ENCODE results near the gene SLC38A3.

The SLC38A3 gene

DNA sequence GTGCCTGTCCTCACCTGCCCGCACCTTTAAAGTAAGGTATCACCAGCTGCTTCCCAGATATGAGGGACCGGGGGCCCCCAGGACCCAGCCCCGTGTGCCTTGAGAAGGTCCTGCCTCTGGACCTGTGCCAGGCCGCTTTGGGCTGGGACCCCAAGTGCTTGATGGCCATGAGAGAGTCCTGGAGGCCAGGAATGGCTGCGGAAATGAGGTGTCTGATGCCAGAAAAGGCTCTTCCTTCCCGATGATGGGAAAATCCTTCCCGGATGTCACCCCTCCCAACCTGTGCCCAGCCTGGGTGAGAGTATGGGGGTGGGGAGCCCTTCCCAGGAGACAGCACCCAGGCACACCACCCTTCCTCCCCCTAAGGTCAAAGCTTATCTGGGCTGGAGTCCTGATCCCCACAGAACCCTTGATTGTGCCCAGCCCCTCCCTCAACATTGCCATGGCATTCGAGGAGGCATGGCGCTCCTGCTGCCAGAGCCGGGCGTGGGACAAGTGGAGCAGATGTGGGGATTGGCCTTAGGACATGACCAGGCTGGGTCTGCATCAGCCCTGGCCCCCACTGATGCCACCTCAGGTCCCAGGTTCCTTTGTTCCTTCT, 35.7 kb upstream of the SLC38A3 start:
- DNase-seq = no peak

DNA sequence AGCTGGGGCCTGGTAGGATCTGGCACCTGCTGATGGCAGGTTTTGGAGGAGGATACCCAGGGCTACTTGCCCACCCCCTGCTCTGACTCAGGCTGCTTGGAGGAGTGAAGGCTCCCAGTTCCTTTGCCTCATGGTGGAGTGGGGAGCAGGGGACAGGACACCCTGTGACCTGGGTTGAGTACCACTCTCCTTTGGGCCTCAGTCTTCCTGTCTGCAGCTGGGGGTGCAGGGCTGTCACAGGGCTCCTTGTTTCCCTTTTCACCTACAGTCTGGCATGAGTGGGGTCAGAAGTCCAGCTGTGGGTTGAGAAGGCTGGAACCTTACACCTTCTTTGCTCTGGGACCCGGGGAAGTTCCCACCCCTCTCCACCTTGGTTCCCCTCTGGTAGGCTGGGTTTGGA, 35.2 kb upstream of the SLC38A3 start:
- DNase-seq = no peak

GRCh38 chr3:50170689-50171088, 34.4 kb upstream of the SLC38A3 start:
- DNase-seq = no peak

DNA sequence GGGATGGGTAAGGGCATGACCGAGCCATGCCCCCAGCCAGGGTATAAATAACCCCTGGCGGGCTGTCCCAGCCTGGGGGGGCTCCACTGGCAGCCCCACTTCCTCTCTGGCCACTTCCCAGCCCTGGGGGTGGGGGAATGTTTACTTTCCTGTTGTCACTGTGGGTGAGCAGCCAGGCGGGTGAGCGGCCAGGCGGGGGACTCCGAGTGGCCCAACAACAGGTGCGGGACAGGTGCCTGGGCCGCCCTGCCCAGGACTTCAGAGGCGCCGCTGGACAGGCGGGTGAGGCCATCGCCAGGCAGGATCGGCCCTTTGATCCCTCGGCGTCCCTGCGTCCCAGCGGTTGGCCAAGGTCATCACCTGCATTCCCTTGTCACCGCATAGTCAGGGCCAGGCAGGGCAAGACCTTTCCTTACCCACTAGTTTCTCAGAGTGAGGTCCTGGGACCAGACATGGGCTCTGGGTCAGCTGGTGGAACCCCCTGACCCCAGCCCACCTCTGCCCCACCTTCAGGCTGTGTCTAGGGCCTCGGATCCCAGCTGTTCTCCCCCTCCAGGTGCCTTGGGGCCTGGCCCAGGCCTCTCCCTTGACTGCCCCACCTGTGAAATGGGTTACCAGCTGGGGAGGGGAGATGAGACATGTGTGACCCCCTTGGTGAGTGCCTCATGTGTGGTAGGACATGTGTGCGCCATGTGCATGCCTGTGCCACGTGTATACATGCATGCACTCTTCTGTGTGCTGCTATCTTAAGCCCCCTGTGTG, 33.4 kb upstream of the SLC38A3 start:
- no peak for DNase-seq

- no peak for DNase-seq
These were observed 32.3 kb upstream of the SLC38A3 start for GRCh38 chr3:50172626-50173220.

DNA sequence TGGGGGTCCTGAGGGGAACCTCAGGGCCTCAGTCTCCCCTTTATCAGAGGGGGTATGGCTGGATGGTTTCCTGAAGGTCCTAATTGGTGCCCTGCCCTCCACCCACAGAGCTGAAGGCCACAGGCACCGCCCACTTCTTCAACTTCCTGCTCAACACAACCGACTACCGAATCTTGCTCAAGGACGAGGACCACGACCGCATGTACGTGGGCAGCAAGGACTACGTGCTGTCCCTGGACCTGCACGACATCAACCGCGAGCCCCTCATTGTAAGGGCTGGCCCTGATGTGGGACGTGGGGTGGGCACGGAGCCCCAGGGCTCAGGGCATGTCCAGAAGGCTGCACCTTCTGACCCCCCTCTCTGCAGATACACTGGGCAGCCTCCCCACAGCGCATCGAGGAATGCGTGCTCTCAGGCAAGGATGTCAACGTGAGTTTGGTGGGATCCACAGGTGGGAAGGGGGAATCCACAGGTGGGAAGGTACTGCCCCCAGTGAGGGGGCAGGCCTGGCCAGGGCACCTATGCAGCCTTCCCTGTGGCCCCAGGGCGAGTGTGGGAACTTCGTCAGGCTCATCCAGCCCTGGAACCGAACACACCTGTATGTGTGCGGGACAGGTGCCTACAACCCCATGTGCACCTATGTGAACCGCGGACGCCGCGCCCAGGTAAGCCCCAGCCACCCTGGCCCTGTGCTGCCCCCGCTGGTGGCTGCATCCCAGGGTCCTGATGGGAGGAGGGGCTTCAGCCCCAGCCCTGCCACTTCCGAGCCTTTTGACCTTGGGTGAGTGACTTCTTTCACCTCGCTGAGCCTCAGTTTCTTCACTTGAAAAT, 31.2 kb upstream of the SLC38A3 start:
- no peak for DNase-seq

- no peak for DNase-seq
These were observed 30.6 kb upstream of the SLC38A3 start for GRCh38 chr3:50174517-50174895.

- no peak for DNase-seq
These were observed 30.0 kb upstream of the SLC38A3 start for GRCh38 chr3:50174947-50175524.

DNA sequence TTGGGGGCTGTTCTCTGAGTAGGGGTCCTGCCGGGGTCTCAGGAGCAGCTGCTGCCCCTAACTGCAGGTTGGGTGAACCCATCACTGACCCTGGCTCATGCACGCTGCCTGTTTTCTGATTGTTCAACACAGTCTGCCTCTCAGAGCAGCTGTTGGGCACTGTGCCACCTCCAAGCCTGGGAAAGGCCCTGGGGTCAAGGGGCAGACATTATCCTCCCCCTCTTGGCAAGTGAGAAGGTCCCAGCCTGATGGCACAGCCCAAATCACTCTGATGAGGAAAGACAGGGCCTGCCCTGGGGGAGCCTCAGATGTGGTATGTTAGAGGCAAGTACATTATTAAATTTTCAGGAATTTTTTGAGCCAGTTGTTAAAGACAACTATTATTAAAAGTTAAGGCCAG, 27.7 kb upstream of the SLC38A3 start:
- no peak for DNase-seq

- no peak for DNase-seq
These were observed 25.4 kb upstream of the SLC38A3 start for GRCh38 chr3:50179710-50180109.

DNA sequence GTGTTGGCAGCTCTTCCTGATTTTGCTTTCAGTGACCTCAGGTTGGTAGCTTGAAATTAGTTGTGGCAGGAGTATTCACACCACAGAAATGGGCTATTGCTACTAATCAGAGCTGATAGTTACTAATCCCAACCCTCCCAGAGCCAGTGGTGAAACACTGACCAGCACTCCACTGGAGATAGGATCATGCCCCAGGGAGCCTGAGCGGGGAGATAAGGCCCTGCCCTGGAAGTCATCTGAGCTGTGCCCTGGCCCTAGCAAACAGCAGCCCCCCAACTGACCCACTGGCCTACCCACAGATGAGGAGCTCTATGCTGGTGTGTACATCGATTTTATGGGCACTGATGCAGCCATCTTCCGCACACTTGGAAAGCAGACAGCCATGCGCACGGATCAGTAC, 23.1 kb upstream of the SLC38A3 start:
- no peak for DNase-seq

GRCh38 chr3:50182533-50183099, 22.5 kb upstream of the SLC38A3 start:
- no peak for DNase-seq

GRCh38 chr3:50183755-50184154, 21.3 kb upstream of the SLC38A3 start:
- DNase-seq = no peak

DNA sequence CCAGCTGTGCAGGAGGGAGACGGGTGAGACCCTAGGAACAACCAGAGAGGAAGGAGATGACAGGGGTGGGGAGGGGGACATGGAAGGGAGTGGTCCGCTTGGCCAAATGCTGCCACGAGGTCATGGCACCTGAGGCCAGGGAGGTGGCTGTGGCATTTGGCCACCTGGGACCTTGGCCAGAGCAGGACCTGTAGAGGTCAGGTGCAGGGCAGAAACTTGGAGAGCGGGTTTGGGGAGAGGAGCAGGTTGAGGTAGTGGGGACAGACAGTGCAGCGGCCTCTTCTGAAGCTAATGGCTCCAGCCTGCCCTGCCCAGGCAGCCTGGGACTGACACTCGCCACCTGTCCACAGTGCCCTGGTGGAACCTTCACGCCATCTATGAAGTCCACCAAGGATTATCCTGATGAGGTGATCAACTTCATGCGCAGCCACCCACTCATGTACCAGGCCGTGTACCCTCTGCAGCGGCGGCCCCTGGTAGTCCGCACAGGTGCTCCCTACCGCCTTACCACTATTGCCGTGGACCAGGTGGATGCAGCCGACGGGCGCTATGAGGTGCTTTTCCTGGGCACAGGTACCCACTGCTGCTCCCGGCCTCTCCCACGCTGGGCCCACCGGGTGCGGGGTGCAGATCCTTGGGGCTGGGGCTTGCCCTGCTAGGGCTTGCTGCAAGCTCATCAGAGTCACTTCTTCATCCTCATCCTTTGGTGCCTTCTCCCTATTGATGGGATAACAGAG, 20.7 kb upstream of the SLC38A3 start:
- DNase-seq = no peak

DNA sequence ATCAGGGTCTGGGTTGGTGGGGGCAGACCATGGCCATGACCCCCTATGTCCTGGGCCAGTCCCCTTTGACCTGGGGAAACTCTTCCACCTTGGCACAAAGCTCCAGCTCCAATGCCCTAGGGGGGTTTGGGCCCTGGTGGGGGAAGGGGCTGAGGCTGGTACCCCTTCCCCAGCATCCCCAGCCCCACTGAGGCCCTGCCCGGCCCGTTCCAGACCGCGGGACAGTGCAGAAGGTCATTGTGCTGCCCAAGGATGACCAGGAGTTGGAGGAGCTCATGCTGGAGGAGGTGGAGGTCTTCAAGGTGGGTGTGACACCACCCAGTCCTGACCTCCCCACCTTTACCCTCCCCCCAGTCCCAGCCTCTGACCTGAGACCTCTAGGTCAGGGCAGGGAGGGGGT, 19.8 kb upstream of the SLC38A3 start:
- no peak for DNase-seq

GRCh38 chr3:50186096-50186495, 19.0 kb upstream of the SLC38A3 start:
- no peak for DNase-seq

DNA sequence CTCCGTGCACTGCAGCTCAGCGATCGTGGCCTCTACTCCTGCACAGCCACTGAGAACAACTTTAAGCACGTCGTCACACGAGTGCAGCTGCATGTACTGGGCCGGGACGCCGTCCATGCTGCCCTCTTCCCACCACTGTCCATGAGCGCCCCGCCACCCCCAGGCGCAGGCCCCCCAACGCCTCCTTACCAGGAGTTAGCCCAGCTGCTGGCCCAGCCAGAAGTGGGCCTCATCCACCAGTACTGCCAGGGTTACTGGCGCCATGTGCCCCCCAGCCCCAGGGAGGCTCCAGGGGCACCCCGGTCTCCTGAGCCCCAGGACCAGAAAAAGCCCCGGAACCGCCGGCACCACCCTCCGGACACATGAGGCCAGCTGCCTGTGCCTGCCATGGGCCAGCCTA, 17.3 kb upstream of the SLC38A3 start:
- DNase-seq = no peak

DNA sequence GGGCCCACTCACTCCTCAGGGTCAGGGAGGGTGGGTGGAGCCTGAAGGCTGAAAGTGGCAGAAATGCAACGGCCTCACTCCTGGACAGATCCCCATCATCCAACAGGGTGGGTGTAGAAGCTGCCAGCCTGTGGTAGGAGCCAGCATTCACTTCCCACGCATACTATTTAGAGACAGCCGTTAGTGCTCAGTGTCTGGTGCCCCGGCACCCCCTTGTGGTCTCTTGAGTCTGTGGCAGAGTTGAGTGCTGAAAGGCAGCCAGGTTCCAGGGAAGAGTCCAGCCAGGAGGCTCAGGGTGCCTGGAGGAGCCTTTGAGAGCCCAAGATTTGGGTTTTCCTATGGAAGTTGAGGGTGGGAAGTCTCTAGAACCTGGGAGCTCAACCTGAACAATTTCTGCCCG, 15.8 kb upstream of the SLC38A3 start:
- peak; percentile 86 for DNase-seq

DNA sequence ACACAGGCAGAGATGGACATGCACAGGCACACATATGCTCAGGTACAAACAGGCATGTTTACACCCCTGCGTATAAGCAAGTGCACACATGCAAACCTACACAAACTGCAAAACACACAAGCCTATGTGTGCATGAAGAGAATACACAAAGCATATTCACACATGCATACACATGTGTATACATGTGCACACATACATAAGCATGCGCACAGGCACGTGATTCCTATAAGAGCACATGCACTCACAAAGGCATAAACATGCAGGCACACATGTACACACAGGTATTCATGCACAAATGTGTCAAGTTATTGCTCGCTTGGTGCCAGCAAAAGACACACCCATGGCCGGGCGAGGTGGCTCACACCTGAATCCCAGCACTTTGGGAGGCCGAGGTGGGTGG, 15.1 kb upstream of the SLC38A3 start:
- no peak for DNase-seq

GRCh38 chr3:50190936-50191660, 14.0 kb upstream of the SLC38A3 start, which contains the start of gene GNAT1:
TSS of gene GNAT1 (plus strand) at chr3:50191610. CDS start at chr3:50191726, 116 bp downstream.
- no peak for DNase-seq

- DNase-seq = no peak
These were observed 12.9 kb upstream of the SLC38A3 start for GRCh38 chr3:50192124-50192523.
